Breast epithelium (tissue), 4 donors: ENCODE results near the gene DDX39A. TPM values are rescaled to one million over a fixed set of nuclear protein-coding genes. Genes with fewer than 3 reads are reported as not detected.
A peak's percentile ranks its signal among the peaks of the same experiment; 100 is the strongest.
"Not testable (repeated sequence)": the region's sequence is repeated elsewhere in the genome, so short reads cannot be mapped to it uniquely, and the experiment has no call there.

ENCODE experiments used
- DNase-seq, 2 donors: peaks; one replicate each; pipeline ENCODE4 v3.0.0-alpha.2; 2019; ENCODE audit warnings: low spot score in 2 of 2
- H3K27ac ChIP-seq, 2 donors: fragments of 200-600 bp; sonication (generic) in 1 of 2; one replicate each; pipeline ENCODE4 v1.5.1; 2016 to 2019; ENCODE audit warnings: mild to moderate bottlenecking in 1 of 2
- H3K27me3 ChIP-seq, 2 donors: fragments of 200-600 bp; sonication (generic) in 1 of 2; one replicate each; pipeline versions ENCODE4 v1.5.1 to v1.6.0; 2017 to 2019; ENCODE audit warnings: control low read depth in 1 of 2, mild to moderate bottlenecking in 1 of 2
- H3K36me3 ChIP-seq: fragments of 200-600 bp; one replicate; pipeline ENCODE4 v1.5.1; 2019
- H3K4me1 ChIP-seq, 2 donors: fragments of 200-600 bp; sonication (generic); one replicate each; pipeline ENCODE4 v1.5.1; 2016 to 2019; ENCODE audit warnings: control low read depth in 1 of 2
- H3K4me3 ChIP-seq, 3 donors: fragments of 200-600 bp; sonication (generic); 1 replicate in 2 of 3; 2 replicates in 1 of 3; pipeline ENCODE4 v1.5.1; 2016 to 2019; ENCODE audit warnings: mild to moderate bottlenecking in 3 of 3, moderate library complexity in 2 of 3
- H3K9me3 ChIP-seq, 2 donors: fragments of 200-600 bp; sonication (generic) in 1 of 2; one replicate each; pipeline ENCODE4 v1.5.1; 2016 to 2019; ENCODE audit warnings: control low read depth in 1 of 2
- POLR2A ChIP-seq: fragments of 450-650 bp; IDR thresholded peaks from one replicate; pipeline ENCODE4 v1.6.1; 2016; ENCODE audit warnings: antibody characterized with exemption, mild to moderate bottlenecking, moderate library complexity
- POLR2AphosphoS5 ChIP-seq, 3 donors: sonication (generic); formaldehyde crosslinking; IDR thresholded peaks; one replicate each; pipeline ENCODE4 v1.6.1; 2017; ENCODE audit warnings: antibody characterized with exemption in 3 of 3
- intact Hi-C: fragments of 100-400 bp; cut with DNase I; formaldehyde crosslinking; loops from one replicate; pipeline ENCODE4 v1.15.1; 2023; ENCODE audit warnings: low total_unique reads
- total RNA-seq, 3 donors: library from RNA; depleted of rRNA; stranded (reverse); fragments of >200 nt; gene quantifications; one replicate each; pipeline ENCODE4 v1.1.0, GENCODE V29; 2016
- TF ChIP-seq, protein P1 (sequence below), 3 donors: fragments of 450-650 bp; IDR thresholded peaks; one replicate each; pipeline ENCODE4 v1.5.1; 2016 to 2017; ENCODE audit warnings: antibody characterized with exemption in 3 of 3, mild to moderate bottlenecking in 3 of 3, moderate library complexity in 3 of 3

DDX39A gene
- total RNA-seq, 3 donors from 2014 or later, result 65.9 to 79.0 (median 75.5) TPM

DNA sequence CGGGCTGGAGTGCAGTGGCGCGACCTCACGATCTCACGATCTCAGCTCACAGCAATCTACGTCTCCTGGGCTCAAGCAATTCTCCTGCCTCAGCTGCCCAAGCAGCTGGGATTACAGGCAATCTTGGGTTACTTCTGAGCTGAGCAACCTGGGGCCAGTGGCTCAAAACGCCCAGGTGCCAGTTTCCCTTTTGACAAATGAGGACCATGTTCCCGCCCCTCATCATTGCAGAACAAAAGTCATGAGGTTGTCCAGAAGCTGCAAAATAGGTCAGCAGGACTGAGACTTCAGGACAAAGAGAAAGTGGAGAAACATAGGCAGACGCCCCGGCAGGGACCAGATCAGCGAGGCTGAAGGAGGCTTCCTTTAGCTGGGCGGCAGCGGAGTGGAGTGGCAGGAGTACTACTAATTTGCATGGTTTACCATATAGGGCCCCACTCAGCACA, 41.2 kb downstream of the DDX39A start:
- Histone ChIP-seq H3K27ac (no peak overlapping the region), H3K9me3 (no peaks in the 10 kb centered on the region), H3K4me1 (peaks cover 0 to 5% of the 10 kb centered on the region in 2 donors), H3K4me3 (no peak overlapping the region), H3K36me3 (no peaks in the 10 kb centered on the region), H3K27me3 (no peaks in the 10 kb centered on the region)
- intact Hi-C loops, result no loop called here
- TF ChIP-seq, protein P1, sequence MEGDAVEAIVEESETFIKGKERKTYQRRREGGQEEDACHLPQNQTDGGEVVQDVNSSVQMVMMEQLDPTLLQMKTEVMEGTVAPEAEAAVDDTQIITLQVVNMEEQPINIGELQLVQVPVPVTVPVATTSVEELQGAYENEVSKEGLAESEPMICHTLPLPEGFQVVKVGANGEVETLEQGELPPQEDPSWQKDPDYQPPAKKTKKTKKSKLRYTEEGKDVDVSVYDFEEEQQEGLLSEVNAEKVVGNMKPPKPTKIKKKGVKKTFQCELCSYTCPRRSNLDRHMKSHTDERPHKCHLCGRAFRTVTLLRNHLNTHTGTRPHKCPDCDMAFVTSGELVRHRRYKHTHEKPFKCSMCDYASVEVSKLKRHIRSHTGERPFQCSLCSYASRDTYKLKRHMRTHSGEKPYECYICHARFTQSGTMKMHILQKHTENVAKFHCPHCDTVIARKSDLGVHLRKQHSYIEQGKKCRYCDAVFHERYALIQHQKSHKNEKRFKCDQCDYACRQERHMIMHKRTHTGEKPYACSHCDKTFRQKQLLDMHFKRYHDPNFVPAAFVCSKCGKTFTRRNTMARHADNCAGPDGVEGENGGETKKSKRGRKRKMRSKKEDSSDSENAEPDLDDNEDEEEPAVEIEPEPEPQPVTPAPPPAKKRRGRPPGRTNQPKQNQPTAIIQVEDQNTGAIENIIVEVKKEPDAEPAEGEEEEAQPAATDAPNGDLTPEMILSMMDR (IDR thresholded peaks at IDR 0.05), result no peak
- TF ChIP-seq POLR2AphosphoS5 (IDR thresholded peaks at IDR 0.05) (no peak), POLR2A (no peak)
- no peak for DNase-seq

DNA sequence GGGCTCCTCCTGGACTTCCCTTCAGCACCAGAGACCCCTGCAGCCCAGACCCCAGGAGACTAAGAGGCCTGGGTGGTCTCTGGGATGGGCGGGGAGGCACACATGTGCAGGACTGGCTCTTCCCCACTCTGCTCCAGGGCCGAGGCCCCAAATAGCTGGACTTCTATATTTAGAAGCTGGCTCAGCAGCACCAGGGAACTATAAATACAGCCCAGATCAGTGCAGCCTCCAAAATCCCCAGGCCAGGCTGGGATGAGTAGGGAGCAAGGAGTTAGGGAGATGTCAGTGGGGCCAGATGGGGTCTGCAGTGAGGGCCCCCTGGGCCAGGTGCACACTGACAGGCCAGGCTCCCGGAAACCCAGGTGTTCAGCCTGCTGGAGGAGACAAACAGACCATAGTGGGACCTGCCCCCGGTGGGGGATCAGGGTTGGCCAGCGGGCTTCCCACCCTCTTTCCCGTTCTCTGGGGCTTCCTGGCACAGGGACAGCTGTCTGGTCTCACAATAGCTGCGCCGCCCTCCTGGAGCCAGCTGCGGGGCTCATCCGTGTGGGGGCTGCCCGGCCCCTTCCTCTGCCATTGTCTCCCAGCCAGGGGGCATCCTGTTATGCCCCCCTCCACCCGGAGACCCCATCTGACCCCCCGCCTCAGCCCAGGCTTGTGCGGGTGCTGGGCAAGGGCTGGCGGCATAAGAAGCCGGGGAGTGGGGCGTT, 43.4 kb downstream of the DDX39A start:
- TF ChIP-seq, protein P1 (IDR thresholded peaks at IDR 0.05), result no peak
- TF ChIP-seq POLR2AphosphoS5 (IDR thresholded peaks at IDR 0.05) (no peak), POLR2A (no peak)
- no peaks in the 10 kb centered on the region for H3K9me3 ChIP-seq
- H3K4me3 ChIP-seq, result peak overlapping the region in 1 of 3 donors; percentile 19
- no peak for DNase-seq
- H3K27ac ChIP-seq, result peak overlapping the region; percentile 7 to 72
- intact Hi-C loops, result no loop called here
- H3K4me1 ChIP-seq, result no peaks in the 10 kb centered on the region
- no peaks in the 10 kb centered on the region for H3K27me3 ChIP-seq
- no peaks in the 10 kb centered on the region for H3K36me3 ChIP-seq

DNA sequence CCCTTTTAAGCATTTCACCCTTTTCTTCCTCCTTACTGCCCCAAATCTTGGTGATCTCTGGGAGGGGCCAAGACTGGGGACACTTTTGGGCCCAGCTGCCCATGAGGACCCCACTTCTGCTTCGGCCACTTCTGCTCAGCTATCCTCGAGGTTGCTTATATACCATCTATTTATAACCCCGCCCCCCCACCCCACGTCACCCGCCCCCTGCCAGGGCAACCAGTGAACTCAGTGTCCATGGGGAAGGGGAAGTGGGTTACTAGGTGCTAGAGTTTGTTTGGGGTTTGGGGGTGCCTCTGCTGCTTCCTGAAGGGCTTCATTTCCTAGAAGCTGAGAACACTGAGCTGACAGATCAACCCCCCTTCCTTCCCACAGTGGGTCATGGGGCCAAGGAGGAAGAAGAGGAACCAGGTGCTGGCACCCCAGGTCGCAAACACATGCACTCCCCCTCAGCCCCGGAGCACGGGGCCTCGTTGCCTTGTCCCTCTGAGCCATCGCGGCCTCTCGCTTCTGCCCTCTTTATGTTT, 44.0 kb downstream of the DDX39A start:
- intact Hi-C loops, result no loop called here
- peak overlapping the region; percentile 7 to 72 for H3K27ac ChIP-seq

DNA sequence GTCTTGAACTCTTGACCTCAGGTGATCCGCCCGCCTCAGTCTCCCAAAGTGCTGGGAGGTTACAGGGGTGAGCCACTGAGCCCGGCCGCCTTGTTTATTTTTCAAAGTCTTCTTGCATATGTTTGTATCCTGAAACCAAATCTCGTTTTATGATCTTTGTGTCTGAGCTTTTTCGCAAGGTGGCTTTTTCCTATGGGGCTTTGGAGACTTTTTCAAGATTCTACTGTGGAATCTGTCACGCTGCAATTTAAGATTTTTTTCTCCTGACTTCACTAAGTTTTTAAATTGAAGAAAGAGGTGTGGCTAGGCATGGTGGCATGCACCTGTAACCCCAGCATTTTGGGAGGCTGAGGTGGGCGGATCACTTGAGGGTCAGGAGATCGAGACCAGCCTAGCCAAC, 44.8 kb downstream of the DDX39A start:
- intact Hi-C loops, H3K4me3 ChIP-seq, H3K27me3 ChIP-seq, H3K4me1 ChIP-seq, DNase-seq, H3K9me3 ChIP-seq, H3K36me3 ChIP-seq: not testable (repeated sequence)
- peak overlapping the region in 1 of 2 donors; percentile 43 for H3K27ac ChIP-seq

More for the DNA sequence above, 44.0 kb downstream of the DDX39A start:
- DNase-seq, result peak in 1 of 2 donors; percentile 32
- TF ChIP-seq POLR2A, result no peak
- TF ChIP-seq, protein P1 (IDR thresholded peaks at IDR 0.05), result no peak
- no peak for TF ChIP-seq POLR2AphosphoS5 (IDR thresholded peaks at IDR 0.05)
- no peak overlapping the region for H3K4me3 ChIP-seq
- no peaks in the 10 kb centered on the region for H3K9me3 ChIP-seq
- H3K36me3 ChIP-seq, result no peaks in the 10 kb centered on the region
- H3K4me1 ChIP-seq, result no peaks in the 10 kb centered on the region
- H3K27me3 ChIP-seq, result no peaks in the 10 kb centered on the region

DNA sequence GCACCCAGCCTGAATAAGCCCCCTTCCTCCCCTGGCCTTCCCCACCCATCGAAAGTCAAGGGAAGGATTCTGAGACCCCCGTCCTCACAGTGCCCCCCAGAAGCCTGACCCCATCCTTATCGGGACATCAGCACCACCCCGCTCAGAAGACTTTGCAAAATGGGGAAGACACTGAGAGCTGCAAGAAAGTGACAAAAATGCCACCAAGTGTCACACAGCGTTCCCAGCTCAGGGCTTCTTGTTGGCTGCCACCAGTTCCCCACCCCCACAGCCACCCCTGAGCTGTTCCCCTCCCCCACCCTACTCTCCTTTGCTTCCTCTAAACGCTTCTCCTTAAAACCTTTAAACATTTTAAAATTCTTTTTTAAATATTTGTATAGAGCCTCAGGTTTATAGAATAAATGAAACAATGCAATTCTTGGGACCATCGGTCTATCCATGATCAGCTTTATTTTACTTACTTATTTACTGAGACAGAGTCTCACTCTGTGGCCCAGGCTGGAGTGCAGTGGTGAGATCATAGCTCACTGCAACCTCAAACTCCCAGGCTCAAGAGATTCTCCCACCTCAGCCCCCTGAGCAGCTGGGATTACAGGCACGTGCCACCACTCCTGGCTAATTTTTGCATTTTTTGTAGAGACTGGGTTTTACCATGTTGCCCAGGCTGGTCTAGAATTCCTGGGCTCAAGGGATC, 46.6 kb downstream of the DDX39A start:
- H3K9me3 ChIP-seq, H3K27me3 ChIP-seq, H3K4me1 ChIP-seq, H3K36me3 ChIP-seq, H3K27ac ChIP-seq, DNase-seq, intact Hi-C loops, H3K4me3 ChIP-seq: not testable (repeated sequence)

DNA sequence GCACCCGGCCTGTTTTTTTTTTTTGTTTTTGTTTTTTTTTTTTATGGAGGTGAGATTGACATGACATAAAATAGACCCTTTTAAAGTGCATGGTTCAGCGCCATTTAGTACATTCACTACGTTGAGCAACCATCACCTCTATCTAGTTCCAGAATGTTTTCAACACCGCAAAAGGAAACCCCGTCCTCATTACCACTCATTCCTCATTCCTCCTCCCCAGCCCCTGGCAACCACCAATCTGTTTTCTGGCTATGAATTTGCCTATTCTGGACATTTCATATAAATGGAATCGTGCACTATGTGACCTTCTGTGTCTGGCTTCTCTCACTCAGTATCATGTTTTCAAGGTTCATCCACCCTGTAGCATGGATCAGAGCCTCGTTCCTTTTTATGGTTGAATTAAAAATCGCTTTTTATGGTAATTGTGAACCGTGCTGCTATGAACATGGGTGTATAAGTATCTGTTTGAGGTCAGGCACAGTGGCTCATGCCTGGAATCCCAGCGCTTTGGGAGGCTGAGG, 47.8 kb downstream of the DDX39A start:
- DNase-seq, result no peak
- H3K27me3 ChIP-seq, result no peaks in the 10 kb centered on the region
- TF ChIP-seq POLR2A, result no peak
- TF ChIP-seq, protein P1 (IDR thresholded peaks at IDR 0.05), result no peak
- TF ChIP-seq POLR2AphosphoS5 (IDR thresholded peaks at IDR 0.05), result no peak
- H3K9me3 ChIP-seq, result no peaks in the 10 kb centered on the region
- no peaks in the 10 kb centered on the region for H3K36me3 ChIP-seq
- no peak overlapping the region for H3K27ac ChIP-seq
- no peaks in the 10 kb centered on the region for H3K4me1 ChIP-seq
- intact Hi-C loops, result no loop called here
- no peak overlapping the region for H3K4me3 ChIP-seq
